NOMO-1 treated with DMSO at 0.1 percent for 48 hours (cell line): ENCODE measurements around the gene POLR3E.

Experiments
- DNase-seq: peaks from one replicate; lab custom pipeline; 2025; ENCODE audit not compliant: unreplicated experiment; lab: John Stamatoyannopoulos, UW

The POLR3E gene

GRCh38 chr16:22297114-22297870 lies at the start of gene POLR3E:
TSS of gene POLR3E (plus strand) at chr16:22297409. CDS start at chr16:22302969, 5,560 bp downstream.
- peak; percentile 92 for DNase-seq

GRCh38 chr16:22250522-22250921 lies 46.7 kb upstream of the POLR3E start:
- DNase-seq, result no peak

- DNase-seq, result no peak
Measured at GRCh38 chr16:22252317-22252716, 44.9 kb upstream of the POLR3E start.

- no peak for DNase-seq
Measured at GRCh38 chr16:22253272-22253671, 43.9 kb upstream of the POLR3E start.

- DNase-seq, result no peak
Measured at GRCh38 chr16:22255335-22255734, 41.9 kb upstream of the POLR3E start.

- DNase-seq, result no peak
Measured at GRCh38 chr16:22257440-22257839, 39.8 kb upstream of the POLR3E start.

- DNase-seq, result no peak
Measured at GRCh38 chr16:22260490-22260889, 36.7 kb upstream of the POLR3E start.

GRCh38 chr16:22262460-22262859 lies 34.7 kb upstream of the POLR3E start:
- no peak for DNase-seq

- DNase-seq, result no peak
Measured at GRCh38 chr16:22264786-22265185, 32.4 kb upstream of the POLR3E start.

- no peak for DNase-seq
Measured at GRCh38 chr16:22265351-22265750, 31.9 kb upstream of the POLR3E start.

GRCh38 chr16:22266546-22266945 lies 30.7 kb upstream of the POLR3E start:
- DNase-seq, result no peak

- DNase-seq, result no peak
Measured at GRCh38 chr16:22267764-22268163, 29.4 kb upstream of the POLR3E start.

- DNase-seq, result no peak
Measured at GRCh38 chr16:22270525-22270924, 26.7 kb upstream of the POLR3E start.

- DNase-seq, result no peak
Measured at GRCh38 chr16:22272870-22273650, 24.1 kb upstream of the POLR3E start.

- DNase-seq, result no peak
Measured at GRCh38 chr16:22274916-22275315, 22.3 kb upstream of the POLR3E start.

- DNase-seq, result no peak
Measured at GRCh38 chr16:22278441-22279230, 18.6 kb upstream of the POLR3E start.

GRCh38 chr16:22282254-22282892 lies 14.8 kb upstream of the POLR3E start:
- DNase-seq, result no peak

GRCh38 chr16:22284637-22285036 lies 12.6 kb upstream of the POLR3E start:
- no peak for DNase-seq

- DNase-seq, result no peak
Measured at GRCh38 chr16:22285080-22285479, 12.1 kb upstream of the POLR3E start.

- DNase-seq, result no peak
Measured at GRCh38 chr16:22291020-22291419, 6.2 kb upstream of the POLR3E start.

GRCh38 chr16:22291860-22292318 lies 5.3 kb upstream of the POLR3E start:
- no peak for DNase-seq
